ENCODE results near the gene PRUNE2. TPM values are rescaled to one million over a fixed set of nuclear protein-coding genes. Genes with fewer than 3 reads are reported as not detected.
A peak's percentile ranks its signal among the peaks of the same experiment; 100 is the strongest.

PRUNE2 gene
- polyA plus RNA-seq, 1 experiment, result 0.78 TPM

DNA sequence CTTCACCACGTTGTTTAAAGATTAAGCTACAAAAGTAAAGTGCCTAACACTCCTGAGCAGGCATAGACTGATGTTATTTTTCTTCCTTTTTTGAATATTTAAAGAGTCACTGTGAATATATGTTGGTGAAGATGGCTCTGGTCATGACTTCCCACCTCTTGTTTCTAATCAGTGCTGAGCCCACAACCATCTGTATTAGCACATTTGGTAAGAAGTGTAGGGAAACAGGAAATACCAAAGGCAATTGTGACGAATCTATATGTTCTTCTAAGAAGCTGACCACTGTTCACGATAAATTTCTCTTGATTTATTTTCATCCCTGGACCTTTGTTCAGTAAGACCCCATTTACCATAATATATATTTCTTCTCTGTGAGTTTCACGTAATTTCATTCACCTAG, 249.9 kb downstream of the PRUNE2 start:
- H3K4me3 ChIP-seq (ENCODE audit: low read depth, low read length), result no peak overlapping the region
- CTCF ChIA-PET, result interaction anchor here (1.1 to 5.7 kb wide), 5 partner anchors 44 to 209 kb away, joined by 3 to 75 read pairs (median 5); no protein-coding TSS in a partner anchor
- TF ChIP-seq, protein P1, sequence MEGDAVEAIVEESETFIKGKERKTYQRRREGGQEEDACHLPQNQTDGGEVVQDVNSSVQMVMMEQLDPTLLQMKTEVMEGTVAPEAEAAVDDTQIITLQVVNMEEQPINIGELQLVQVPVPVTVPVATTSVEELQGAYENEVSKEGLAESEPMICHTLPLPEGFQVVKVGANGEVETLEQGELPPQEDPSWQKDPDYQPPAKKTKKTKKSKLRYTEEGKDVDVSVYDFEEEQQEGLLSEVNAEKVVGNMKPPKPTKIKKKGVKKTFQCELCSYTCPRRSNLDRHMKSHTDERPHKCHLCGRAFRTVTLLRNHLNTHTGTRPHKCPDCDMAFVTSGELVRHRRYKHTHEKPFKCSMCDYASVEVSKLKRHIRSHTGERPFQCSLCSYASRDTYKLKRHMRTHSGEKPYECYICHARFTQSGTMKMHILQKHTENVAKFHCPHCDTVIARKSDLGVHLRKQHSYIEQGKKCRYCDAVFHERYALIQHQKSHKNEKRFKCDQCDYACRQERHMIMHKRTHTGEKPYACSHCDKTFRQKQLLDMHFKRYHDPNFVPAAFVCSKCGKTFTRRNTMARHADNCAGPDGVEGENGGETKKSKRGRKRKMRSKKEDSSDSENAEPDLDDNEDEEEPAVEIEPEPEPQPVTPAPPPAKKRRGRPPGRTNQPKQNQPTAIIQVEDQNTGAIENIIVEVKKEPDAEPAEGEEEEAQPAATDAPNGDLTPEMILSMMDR (IDR thresholded peaks at IDR 0.05; ENCODE audit: insufficient read depth, low read depth, low read length), result no peak
- H3K27me3 ChIP-seq (ENCODE audit: control insufficient read depth, insufficient read depth, low read length), result no peaks in the 10 kb centered on the region
- DNase-seq (ENCODE audit: low read depth), result no peak
- no peaks in the 10 kb centered on the region for H3K36me3 ChIP-seq (ENCODE audit: control insufficient read depth, insufficient read depth, low read length)
- POLR2A ChIA-PET, result no interaction called here

DNA sequence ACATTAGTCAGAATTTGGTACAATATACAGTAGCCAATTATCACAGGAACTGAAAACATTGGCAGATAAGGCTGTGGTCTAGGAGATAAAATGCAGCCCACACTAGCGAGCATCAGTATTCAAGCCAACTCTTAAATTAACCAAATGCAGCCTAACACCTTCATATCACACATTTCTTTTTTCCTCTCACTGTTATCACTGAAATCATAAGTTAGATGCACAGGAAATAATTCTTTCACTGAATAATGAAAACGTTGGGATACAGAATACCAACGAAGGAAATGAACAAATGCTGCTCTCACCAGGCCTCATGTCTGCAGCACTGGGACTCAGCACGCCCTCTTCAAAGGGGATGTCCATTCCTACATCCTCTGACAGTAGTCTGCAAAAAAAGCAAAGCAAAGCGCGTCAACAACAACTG, 250.8 kb downstream of the PRUNE2 start:
- CTCF ChIA-PET, result no interaction called here
- DNase-seq (ENCODE audit: low read depth), result no peak

DNA sequence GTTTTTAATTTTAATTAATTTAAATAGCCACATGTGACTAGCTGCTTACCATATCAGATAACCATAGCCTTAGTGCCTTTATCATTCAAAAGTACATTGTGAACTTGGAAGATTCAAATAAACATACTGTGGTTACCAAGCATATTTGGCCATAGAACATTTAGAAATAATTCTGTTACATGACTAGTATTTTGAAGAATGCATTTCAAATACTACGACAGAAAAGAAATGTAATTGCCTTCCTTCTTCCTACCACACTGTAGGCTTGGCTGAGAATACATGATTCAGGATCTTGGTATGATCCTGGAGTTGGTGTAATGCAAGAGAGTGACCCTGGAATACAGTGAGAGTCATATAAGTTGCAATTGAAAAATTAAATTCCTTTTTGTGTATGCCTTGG, 251.3 kb downstream of the PRUNE2 start:
- peak; percentile 92 for DNase-seq (ENCODE audit: low read depth)
- ChIA-PET CTCF (no interaction called here), POLR2A (no interaction called here)
- no peak overlapping the region for H3K4me3 ChIP-seq (ENCODE audit: low read depth, low read length)
- TF ChIP-seq, protein P1 (IDR thresholded peaks at IDR 0.05; ENCODE audit: insufficient read depth, low read depth, low read length), result no peak
- H3K27me3 ChIP-seq (ENCODE audit: control insufficient read depth, insufficient read depth, low read length), result no peaks in the 10 kb centered on the region
- no peaks in the 10 kb centered on the region for H3K36me3 ChIP-seq (ENCODE audit: control insufficient read depth, insufficient read depth, low read length)

More for the DNA sequence above, 250.8 kb downstream of the PRUNE2 start:
- Histone ChIP-seq H3K4me3 (ENCODE audit: low read depth, low read length) (no peak overlapping the region), H3K27me3 (ENCODE audit: control insufficient read depth, insufficient read depth, low read length) (no peaks in the 10 kb centered on the region), H3K36me3 (ENCODE audit: control insufficient read depth, insufficient read depth, low read length) (no peaks in the 10 kb centered on the region)
- TF ChIP-seq, protein P1 (IDR thresholded peaks at IDR 0.05; ENCODE audit: insufficient read depth, low read depth, low read length), result no peak
- POLR2A ChIA-PET, result no interaction called here

DNA sequence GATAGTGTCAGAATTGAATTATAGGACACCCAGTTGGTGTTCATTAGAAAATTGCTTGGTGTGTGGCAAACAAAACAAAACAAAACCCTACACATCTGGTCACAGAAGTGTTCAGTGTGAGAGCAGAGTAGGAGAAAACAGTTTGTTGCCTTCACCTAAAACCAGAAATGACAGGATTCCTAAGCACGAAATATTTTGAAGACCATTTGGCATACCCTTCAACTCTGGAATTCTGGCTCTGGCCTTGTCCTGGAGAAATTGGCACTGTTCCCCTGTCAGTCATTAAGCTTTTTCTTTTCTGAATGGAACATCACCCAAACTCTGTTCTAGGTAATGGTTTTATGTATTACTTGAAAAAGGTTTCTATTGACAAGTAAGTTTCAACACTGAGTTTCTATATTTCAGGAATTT, 251.9 kb downstream of the PRUNE2 start:
- ChIA-PET POLR2A (no interaction called here), CTCF (no interaction called here)
- no peak for DNase-seq (ENCODE audit: low read depth)
- H3K36me3 ChIP-seq (ENCODE audit: control insufficient read depth, insufficient read depth, low read length), result no peaks in the 10 kb centered on the region
- TF ChIP-seq, protein P1 (IDR thresholded peaks at IDR 0.05; ENCODE audit: insufficient read depth, low read depth, low read length), result no peak
- H3K27me3 ChIP-seq (ENCODE audit: control insufficient read depth, insufficient read depth, low read length), result no peaks in the 10 kb centered on the region
- H3K4me3 ChIP-seq (ENCODE audit: low read depth, low read length), result no peak overlapping the region

DNA sequence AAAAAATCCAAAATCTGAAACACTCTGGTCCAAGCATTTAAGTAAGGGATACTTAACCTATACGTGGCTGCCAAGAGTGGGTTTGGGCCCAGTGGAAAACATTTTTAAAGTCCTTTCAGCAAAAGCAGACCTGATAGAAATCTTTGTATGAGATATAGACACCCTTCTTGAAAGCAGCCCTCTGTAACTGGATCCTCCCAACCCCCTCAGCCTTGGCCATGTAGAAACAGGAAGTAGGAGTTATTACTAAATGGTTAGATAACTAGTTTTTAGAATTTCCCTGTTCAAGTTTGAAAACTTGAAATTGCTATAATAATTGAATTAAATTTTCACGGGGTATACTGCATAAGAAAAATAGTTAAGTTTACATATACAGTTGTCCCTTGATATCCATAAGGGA, 253.0 kb downstream of the PRUNE2 start:
- Histone ChIP-seq H3K36me3 (ENCODE audit: control insufficient read depth, insufficient read depth, low read length) (no peaks in the 10 kb centered on the region), H3K4me3 (ENCODE audit: low read depth, low read length) (no peak overlapping the region), H3K27me3 (ENCODE audit: control insufficient read depth, insufficient read depth, low read length) (no peaks in the 10 kb centered on the region)
- TF ChIP-seq, protein P1 (IDR thresholded peaks at IDR 0.05; ENCODE audit: insufficient read depth, low read depth, low read length), result no peak
- CTCF ChIA-PET, result interaction anchor here (1.0 kb wide), 1 partner anchor 30 kb away, joined by 4 read pairs; no protein-coding TSS in a partner anchor
- DNase-seq (ENCODE audit: low read depth), result no peak
- POLR2A ChIA-PET, result no interaction called here
